Astrocyte (in vitro differentiated cells and primary cell): ENCODE data around the gene MYH15. TPM values are rescaled to one million over a fixed set of nuclear protein-coding genes. Genes with fewer than 3 reads are reported as not detected.

Experiments
- DNase-seq: peaks from one replicate; pipeline ENCODE4 v3.0.0-alpha.2; 2010; ENCODE audit warnings: low read depth
- FAIRE-seq: peaks from 2 replicates; lab custom pipeline; 2011; peaks lifted over from hg19 to GRCh38; lab: Jason Lieb, UNC
- H2AFZ ChIP-seq: 2 replicates; pipeline ENCODE4 v1.6.0; 2012; ENCODE audit warnings: low read depth, low read length, inconsistent platforms
- H3K27ac ChIP-seq: 2 replicates; pipeline ENCODE4 v1.5.1; 2011; ENCODE audit warnings: low read depth, low read length, inconsistent platforms
- H3K27me3 ChIP-seq: 2 replicates; pipeline ENCODE4 v1.6.0; 2011; ENCODE audit warnings: low read length, inconsistent platforms; ENCODE audit not compliant: insufficient read depth
- H3K36me3 ChIP-seq: 2 replicates; pipeline ENCODE4 v1.5.1; 2011; ENCODE audit warnings: low read length, inconsistent platforms; ENCODE audit not compliant: insufficient read depth
- H3K4me1 ChIP-seq: 2 replicates; pipeline ENCODE4 v1.5.1; 2011; ENCODE audit warnings: low read length, inconsistent platforms; ENCODE audit not compliant: insufficient read depth
- H3K4me2 ChIP-seq: 2 replicates; pipeline ENCODE4 v1.6.0; 2012; ENCODE audit warnings: low read length, inconsistent platforms
- H3K4me3 ChIP-seq: 2 replicates; pipeline ENCODE4 v1.5.1; 2011; ENCODE audit warnings: low read depth, mild to moderate bottlenecking, low read length, inconsistent platforms; ENCODE audit not compliant: insufficient read depth
- H3K79me2 ChIP-seq: 2 replicates; pipeline ENCODE4 v1.6.0; 2012; ENCODE audit warnings: mild to moderate bottlenecking, low read length, inconsistent platforms; ENCODE audit not compliant: insufficient read depth
- H3K9ac ChIP-seq: 2 replicates; pipeline ENCODE4 v1.6.0; 2012; ENCODE audit warnings: mild to moderate bottlenecking, low read length, inconsistent platforms
- H3K9me3 ChIP-seq: 2 replicates; pipeline ENCODE4 v1.5.1; 2012; ENCODE audit warnings: low read depth, mild to moderate bottlenecking, low read length, inconsistent platforms; ENCODE audit not compliant: insufficient read depth
- H4K20me1 ChIP-seq: 2 replicates; pipeline ENCODE4 v1.6.0; 2012; ENCODE audit warnings: low read length, inconsistent platforms; ENCODE audit not compliant: insufficient read depth
- H3K27ac Mint-ChIP-seq: one replicate; pipeline ENCODE4 v1.8.0; 2021; ENCODE audit warnings: mild to moderate bottlenecking, mixed read lengths; ENCODE audit not compliant: unreplicated experiment
- H3K27me3 Mint-ChIP-seq: one replicate; pipeline ENCODE4 v1.8.0; 2021; ENCODE audit warnings: low read depth, mixed read lengths; ENCODE audit not compliant: unreplicated experiment
- H3K36me3 Mint-ChIP-seq: one replicate; pipeline ENCODE4 v1.8.0; 2021; ENCODE audit warnings: low read depth, mixed read lengths; ENCODE audit not compliant: unreplicated experiment
- H3K4me1 Mint-ChIP-seq: one replicate; pipeline ENCODE4 v1.8.0; 2021; ENCODE audit warnings: low read depth, mixed read lengths; ENCODE audit not compliant: unreplicated experiment
- H3K4me3 Mint-ChIP-seq: one replicate; pipeline ENCODE4 v1.8.0; 2021; ENCODE audit warnings: mild to moderate bottlenecking, moderate library complexity, mixed read lengths; ENCODE audit not compliant: unreplicated experiment
- H3K9me3 Mint-ChIP-seq: one replicate; pipeline ENCODE4 v1.8.0; 2021; ENCODE audit warnings: mild to moderate bottlenecking, mixed read lengths; ENCODE audit not compliant: unreplicated experiment
- EZH2 ChIP-seq: IDR thresholded peaks from 2 replicates; pipeline ENCODE4 v1.6.1; 2012; ENCODE audit warnings: mild to moderate bottlenecking, low read length, inconsistent platforms; ENCODE audit not compliant: insufficient read depth
- total RNA-seq: library from RNA; stranded (reverse); gene quantifications from 2 replicates; pipeline ENCODE4 v1.2.1, GENCODE V29; 2021
- TF ChIP-seq, protein P1 (sequence below): IDR thresholded peaks from 2 replicates; pipeline ENCODE4 v1.5.1; 2011; ENCODE audit warnings: low read depth, mild to moderate bottlenecking, inconsistent platforms, low read length, moderate library complexity; ENCODE audit not compliant: insufficient read depth

The MYH15 gene
- total RNA-seq, 1 donor from 2014 or later, result 0.59 TPM

DNA sequence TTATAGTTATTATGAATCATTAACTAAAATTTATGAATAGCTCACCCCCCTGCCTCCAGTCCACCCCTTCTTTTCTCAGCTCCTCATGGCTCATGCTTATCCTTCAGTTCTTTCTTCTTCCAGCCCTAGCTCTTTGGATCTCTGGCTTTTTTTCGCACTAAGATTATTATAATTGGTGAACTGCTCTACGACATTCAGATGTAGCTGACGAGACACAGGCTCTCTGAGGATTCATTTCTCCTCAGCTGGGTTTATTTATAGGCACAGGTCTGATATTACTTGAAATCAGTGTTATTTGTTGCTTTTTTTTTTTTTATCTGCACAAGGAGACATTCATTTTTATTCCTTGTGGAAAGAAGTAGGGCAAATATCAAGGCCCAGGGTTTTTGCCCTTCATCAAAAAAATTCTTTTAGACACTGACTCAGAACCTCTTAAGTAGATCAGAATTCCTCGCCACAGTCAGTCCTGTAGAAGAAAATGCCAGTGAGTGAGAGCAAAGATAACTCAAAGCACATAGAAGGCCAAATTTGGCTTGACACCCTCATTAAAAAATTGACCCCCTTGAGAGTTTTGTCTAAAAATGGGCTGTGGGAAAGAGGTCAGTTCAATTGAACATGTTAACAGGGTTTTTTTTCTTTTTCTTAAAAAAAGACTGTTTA is 106.6 kb downstream of the MYH15 start:
- no peak overlapping the region for H3K27ac ChIP-seq
- DNase-seq (peak; percentile 26), FAIRE-seq (no peak)
- H3K4me2 ChIP-seq, result peak overlapping the region; percentile 21
- H3K27me3 ChIP-seq, result no peaks in the 10 kb centered on the region
- H3K9ac ChIP-seq, result no peak overlapping the region
- Mint-ChIP-seq H3K36me3 (no peaks in the 10 kb centered on the region), H3K4me1 (peaks cover 27% of the 10 kb centered on the region), H3K27me3 (no peaks in the 10 kb centered on the region), H3K9me3 (no peaks in the 10 kb centered on the region), H3K4me3 (no peak overlapping the region), H3K27ac (peak overlapping the region; percentile 54)
- H3K79me2 ChIP-seq, result no peaks in the 10 kb centered on the region
- H3K4me3 ChIP-seq, result no peak overlapping the region
- no peaks in the 10 kb centered on the region for H4K20me1 ChIP-seq
- no peak overlapping the region for H2AFZ ChIP-seq
- H3K36me3 ChIP-seq, result no peaks in the 10 kb centered on the region
- no peaks in the 10 kb centered on the region for H3K9me3 ChIP-seq
- TF ChIP-seq, protein P1, sequence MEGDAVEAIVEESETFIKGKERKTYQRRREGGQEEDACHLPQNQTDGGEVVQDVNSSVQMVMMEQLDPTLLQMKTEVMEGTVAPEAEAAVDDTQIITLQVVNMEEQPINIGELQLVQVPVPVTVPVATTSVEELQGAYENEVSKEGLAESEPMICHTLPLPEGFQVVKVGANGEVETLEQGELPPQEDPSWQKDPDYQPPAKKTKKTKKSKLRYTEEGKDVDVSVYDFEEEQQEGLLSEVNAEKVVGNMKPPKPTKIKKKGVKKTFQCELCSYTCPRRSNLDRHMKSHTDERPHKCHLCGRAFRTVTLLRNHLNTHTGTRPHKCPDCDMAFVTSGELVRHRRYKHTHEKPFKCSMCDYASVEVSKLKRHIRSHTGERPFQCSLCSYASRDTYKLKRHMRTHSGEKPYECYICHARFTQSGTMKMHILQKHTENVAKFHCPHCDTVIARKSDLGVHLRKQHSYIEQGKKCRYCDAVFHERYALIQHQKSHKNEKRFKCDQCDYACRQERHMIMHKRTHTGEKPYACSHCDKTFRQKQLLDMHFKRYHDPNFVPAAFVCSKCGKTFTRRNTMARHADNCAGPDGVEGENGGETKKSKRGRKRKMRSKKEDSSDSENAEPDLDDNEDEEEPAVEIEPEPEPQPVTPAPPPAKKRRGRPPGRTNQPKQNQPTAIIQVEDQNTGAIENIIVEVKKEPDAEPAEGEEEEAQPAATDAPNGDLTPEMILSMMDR, result no peak
- no peak for TF ChIP-seq EZH2
- H3K4me1 ChIP-seq, result peaks cover 8% of the 10 kb centered on the region

DNA sequence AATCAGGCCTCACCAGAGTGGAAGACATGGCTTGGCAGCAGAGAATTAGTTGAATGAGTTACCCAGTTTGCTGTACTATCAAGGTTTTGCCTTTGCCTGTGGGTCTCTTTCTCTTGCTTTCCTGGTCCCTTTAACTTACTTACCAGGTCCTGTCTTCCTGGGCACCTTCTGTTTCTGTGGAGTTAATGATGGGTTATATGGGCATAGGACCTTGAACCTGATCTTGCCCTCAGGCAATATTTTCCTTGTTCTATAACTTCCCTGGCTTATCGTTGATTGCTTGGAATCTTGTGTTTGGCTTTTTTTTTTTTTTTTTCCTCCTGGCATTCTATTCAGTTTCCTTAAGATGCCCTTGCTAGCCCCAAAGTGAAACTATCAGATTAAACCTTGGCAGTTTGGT is 107.2 kb downstream of the MYH15 start:
- Mint-ChIP-seq H3K4me1 (peaks cover 27% of the 10 kb centered on the region), H3K4me3 (no peak overlapping the region), H3K9me3 (no peaks in the 10 kb centered on the region), H3K27ac (no peak overlapping the region), H3K27me3 (no peaks in the 10 kb centered on the region), H3K36me3 (no peaks in the 10 kb centered on the region)
- Histone ChIP-seq H3K79me2 (no peaks in the 10 kb centered on the region), H3K4me2 (no peak overlapping the region), H3K9me3 (no peaks in the 10 kb centered on the region), H4K20me1 (no peaks in the 10 kb centered on the region), H3K4me3 (no peak overlapping the region), H3K27ac (no peak overlapping the region), H3K9ac (no peak overlapping the region), H3K4me1 (peaks cover 8% of the 10 kb centered on the region), H3K27me3 (no peaks in the 10 kb centered on the region), H3K36me3 (no peaks in the 10 kb centered on the region), H2AFZ (no peak overlapping the region)
- TF ChIP-seq, protein P1, result no peak
- TF ChIP-seq EZH2, result no peak
- no peak for DNase-seq
- FAIRE-seq, result no peak

DNA sequence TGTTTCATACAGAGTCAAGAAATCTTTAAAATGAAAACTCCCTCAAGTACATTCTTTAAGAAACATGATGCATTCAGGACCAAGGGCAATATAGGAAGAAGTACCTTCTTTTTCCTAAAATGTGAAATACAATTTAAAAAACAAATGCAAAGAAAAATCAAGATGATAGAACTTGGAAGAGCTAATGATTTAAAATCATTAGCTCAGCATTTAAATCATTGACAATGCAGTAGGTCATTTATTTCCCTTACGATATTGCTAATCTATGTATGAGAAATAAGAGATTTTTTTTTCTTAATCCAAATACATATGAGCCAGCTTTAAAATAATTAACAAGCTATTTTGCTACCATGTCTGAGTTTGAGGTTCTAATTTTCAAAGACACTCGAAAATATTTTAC is 108.6 kb downstream of the MYH15 start:
- Histone ChIP-seq H3K4me3 (no peak overlapping the region), H3K27me3 (no peaks in the 10 kb centered on the region), H3K9me3 (no peaks in the 10 kb centered on the region), H3K4me1 (peaks cover 8% of the 10 kb centered on the region), H3K27ac (no peak overlapping the region), H3K9ac (no peak overlapping the region), H3K79me2 (no peaks in the 10 kb centered on the region), H4K20me1 (no peaks in the 10 kb centered on the region), H2AFZ (no peak overlapping the region), H3K36me3 (no peaks in the 10 kb centered on the region), H3K4me2 (no peak overlapping the region)
- H3K27me3 Mint-ChIP-seq, result peaks cover 7% of the 10 kb centered on the region
- H3K4me3 Mint-ChIP-seq, result no peak overlapping the region
- DNase-seq (no peak), FAIRE-seq (no peak)
- H3K9me3 Mint-ChIP-seq, result no peaks in the 10 kb centered on the region
- H3K27ac Mint-ChIP-seq, result no peak overlapping the region
- H3K36me3 Mint-ChIP-seq, result no peaks in the 10 kb centered on the region
- TF ChIP-seq, protein P1, result no peak
- no peak for TF ChIP-seq EZH2
- H3K4me1 Mint-ChIP-seq, result peaks cover 24% of the 10 kb centered on the region
